Effector CD8-positive, alpha-beta T cell (primary cell): Measurements from ENCODE around the gene PIEZO2.
"Not testable (repeated sequence)": the region's sequence is repeated elsewhere in the genome, so short reads cannot be mapped to it uniquely, and the experiment has no call there.

Source experiments
- DNase-seq: peaks from one replicate; lab custom pipeline; 2025; lab: John Stamatoyannopoulos, UW

PIEZO2 gene

GRCh38 chr18:10622982-10623381 is 526.4 kb downstream of the PIEZO2 start:
- not testable (repeated sequence) for DNase-seq

GRCh38 chr18:10620670-10621329 is 528.6 kb downstream of the PIEZO2 start:
- not testable (repeated sequence) for DNase-seq
